Gastroesophageal sphincter (tissue), 4 donors: Measurements from ENCODE around the gene PCSK2. TPM values are rescaled to one million over a fixed set of nuclear protein-coding genes. Genes with fewer than 3 reads are reported as not detected.
A peak's percentile ranks its signal among the peaks of the same experiment; 100 is the strongest.

Source experiments
- ATAC-seq: fragments of 150-250 bp; one replicate; pipeline ENCODE4 v1.9.1; 2016; ENCODE audit warnings: mild to moderate bottlenecking, moderate library complexity
- H3K27ac ChIP-seq, 4 donors: fragments of 200-600 bp; sonication (generic) in 3 of 4; 1 replicate in 3 of 4; 2 replicates in 1 of 4; pipeline ENCODE4 v1.5.1; 2016 to 2019
- H3K27me3 ChIP-seq: fragments of 200-600 bp; sonication (generic); one replicate; pipeline ENCODE4 v1.5.1; 2019
- H3K36me3 ChIP-seq, 2 donors: fragments of 200-600 bp; sonication (generic); one replicate each; pipeline ENCODE4 v1.5.1; 2019; ENCODE audit warnings: control low read depth in 1 of 2
- H3K4me1 ChIP-seq, 3 donors: fragments of 200-600 bp; sonication (generic); 1 replicate in 2 of 3; 2 replicates in 1 of 3; pipeline ENCODE4 v1.5.1; 2016 to 2019; ENCODE audit warnings: control low read depth in 2 of 3
- H3K4me3 ChIP-seq, 2 donors: fragments of 200-600 bp; sonication (generic); one replicate each; pipeline ENCODE4 v1.5.1; 2019; ENCODE audit warnings: mild to moderate bottlenecking in 1 of 2, moderate library complexity in 1 of 2
- H3K9me3 ChIP-seq, 3 donors: fragments of 200-600 bp; sonication (generic); one replicate each; pipeline ENCODE4 v1.5.1; 2017 to 2019; ENCODE audit warnings: control low read depth in 2 of 3
- CTCF ChIP-seq, 4 experiments: fragments of 200-600 bp in 2 of 4; fragments of 450-650 bp in 2 of 4; sonication (generic) in 1 of 4; IDR thresholded peaks; one replicate each; pipeline ENCODE4 v1.5.1; 2017 to 2019; ENCODE audit warnings: antibody characterized with exemption in 4 of 4, mild to moderate bottlenecking in 2 of 4, moderate library complexity in 2 of 4
- EP300 ChIP-seq: sonication (generic); formaldehyde crosslinking; IDR thresholded peaks from one replicate; pipeline ENCODE4 v1.6.1; 2017; ENCODE audit warnings: antibody characterized with exemption, mild to moderate bottlenecking
- POLR2A ChIP-seq, 2 donors: fragments of 450-650 bp; IDR thresholded peaks; one replicate each; pipeline ENCODE4 v1.6.1; 2017; ENCODE audit warnings: antibody characterized with exemption in 2 of 2, mild to moderate bottlenecking in 2 of 2, moderate library complexity in 1 of 2
- POLR2AphosphoS5 ChIP-seq: sonication (generic); formaldehyde crosslinking; IDR thresholded peaks from one replicate; pipeline ENCODE4 v1.6.1; 2017; ENCODE audit warnings: antibody characterized with exemption
- WGBS, 2 donors: methylation state at CpG; one replicate each; pipeline ENCODE4 v1.1.5; 2018; ENCODE audit warnings: low coverage in 1 of 2; 5-methylcytosine and 5-hydroxymethylcytosine counted together
- total RNA-seq, 4 donors: library from RNA; depleted of rRNA; stranded (reverse); fragments of >200 nt; gene quantifications; one replicate each; pipeline ENCODE4 v1.1.0, GENCODE V29; 2016

Gene PCSK2
- 1 to 10 TPM; 1.6 to 8.5 (median 4.5) TPM for total RNA-seq

GRCh38 chr20:17226410-17227218 is at the start of gene PCSK2:
PCSK2 (plus strand) TSS chr20:17227040; CDS start chr20:17227306, 266 bp downstream.
- peak within 1 kb of the TSS in 1 of 4 donors; percentile 33 for H3K27ac ChIP-seq
- H3K9me3 ChIP-seq = no peaks in the 10 kb centered on the region
- no peaks in the 10 kb centered on the region for H3K36me3 ChIP-seq
- WGBS, 2 donors = 1 to 2% methylated on average over 10 of the region's 53 CpGs
- peak; percentile 59 for ATAC-seq
- TF ChIP-seq POLR2AphosphoS5 (no peak), EP300 (no peak), CTCF (IDR thresholded peaks at IDR 0.05) (no peak), POLR2A (IDR thresholded peaks at IDR 0.05) (no peak)
- peaks cover 78% of the 10 kb centered on the region for H3K27me3 ChIP-seq
- peak within 1 kb of the TSS; percentile 3 to 47 for H3K4me3 ChIP-seq
- peaks cover 0 to 20% (median 5%) of the 10 kb centered on the region in 3 donors for H3K4me1 ChIP-seq

- H3K4me1 ChIP-seq = no peaks in the 10 kb centered on the region
- no peak overlapping the region for H3K27ac ChIP-seq
- 41 to 50% methylated on average over 5 of the region's 5 CpGs for WGBS, 2 donors
- no peaks in the 10 kb centered on the region for H3K36me3 ChIP-seq
- H3K4me3 ChIP-seq = no peak overlapping the region
- TF ChIP-seq POLR2A (IDR thresholded peaks at IDR 0.05) = no peak
- no peak for TF ChIP-seq CTCF (IDR thresholded peaks at IDR 0.05)
- no peak for TF ChIP-seq EP300
- no peak for TF ChIP-seq POLR2AphosphoS5
- ATAC-seq = no peak
- H3K9me3 ChIP-seq = peaks cover 0 to 16% (median 0%) of the 10 kb centered on the region in 3 donors
- peaks cover 7% of the 10 kb centered on the region for H3K27me3 ChIP-seq
Observed at GRCh38 chr20:17177341-17177740, 49.5 kb upstream of the PCSK2 start.

- Histone ChIP-seq H3K27me3 (peaks cover 7% of the 10 kb centered on the region), H3K27ac (no peak overlapping the region), H3K4me1 (no peaks in the 10 kb centered on the region), H3K9me3 (peaks cover 0 to 37% (median 0%) of the 10 kb centered on the region in 3 donors), H3K36me3 (no peaks in the 10 kb centered on the region), H3K4me3 (no peak overlapping the region)
- WGBS, 2 donors = 50 to 60% methylated on average over 1 of the region's 4 CpGs
- TF ChIP-seq POLR2AphosphoS5 = no peak
- TF ChIP-seq EP300 = no peak
- no peak for TF ChIP-seq POLR2A (IDR thresholded peaks at IDR 0.05)
- no peak for TF ChIP-seq CTCF (IDR thresholded peaks at IDR 0.05)
- ATAC-seq = no peak
Observed at GRCh38 chr20:17179840-17180239, 47.0 kb upstream of the PCSK2 start.

- ATAC-seq = no peak
- H3K9me3 ChIP-seq = peaks cover 0 to 13% (median 0%) of the 10 kb centered on the region in 3 donors
- no peaks in the 10 kb centered on the region for H3K36me3 ChIP-seq
- H3K4me1 ChIP-seq = no peaks in the 10 kb centered on the region
- H3K27me3 ChIP-seq = no peaks in the 10 kb centered on the region
- no peak overlapping the region for H3K27ac ChIP-seq
- 0 to 24% methylated on average over 1 to 6 of the region's 6 CpGs for WGBS, 2 donors
- no peak overlapping the region for H3K4me3 ChIP-seq
- TF ChIP-seq POLR2AphosphoS5 (no peak), CTCF (IDR thresholded peaks at IDR 0.05) (no peak), POLR2A (IDR thresholded peaks at IDR 0.05) (no peak), EP300 (no peak)
Observed at GRCh38 chr20:17189976-17190695, 36.7 kb upstream of the PCSK2 start.
